GM19035 (cell line): Measurements from ENCODE around the gene PRSS36.
"Not testable (repeated sequence)": the region's sequence is repeated elsewhere in the genome, so short reads cannot be mapped to it uniquely, and the experiment has no call there.

ENCODE experiments used
- ATAC-seq: cut with Tn5 transposase; IDR thresholded peaks from one replicate; pipeline ENCODE4 v1.9.1; 2021; ENCODE audit not compliant: unreplicated experiment

The PRSS36 gene

DNA sequence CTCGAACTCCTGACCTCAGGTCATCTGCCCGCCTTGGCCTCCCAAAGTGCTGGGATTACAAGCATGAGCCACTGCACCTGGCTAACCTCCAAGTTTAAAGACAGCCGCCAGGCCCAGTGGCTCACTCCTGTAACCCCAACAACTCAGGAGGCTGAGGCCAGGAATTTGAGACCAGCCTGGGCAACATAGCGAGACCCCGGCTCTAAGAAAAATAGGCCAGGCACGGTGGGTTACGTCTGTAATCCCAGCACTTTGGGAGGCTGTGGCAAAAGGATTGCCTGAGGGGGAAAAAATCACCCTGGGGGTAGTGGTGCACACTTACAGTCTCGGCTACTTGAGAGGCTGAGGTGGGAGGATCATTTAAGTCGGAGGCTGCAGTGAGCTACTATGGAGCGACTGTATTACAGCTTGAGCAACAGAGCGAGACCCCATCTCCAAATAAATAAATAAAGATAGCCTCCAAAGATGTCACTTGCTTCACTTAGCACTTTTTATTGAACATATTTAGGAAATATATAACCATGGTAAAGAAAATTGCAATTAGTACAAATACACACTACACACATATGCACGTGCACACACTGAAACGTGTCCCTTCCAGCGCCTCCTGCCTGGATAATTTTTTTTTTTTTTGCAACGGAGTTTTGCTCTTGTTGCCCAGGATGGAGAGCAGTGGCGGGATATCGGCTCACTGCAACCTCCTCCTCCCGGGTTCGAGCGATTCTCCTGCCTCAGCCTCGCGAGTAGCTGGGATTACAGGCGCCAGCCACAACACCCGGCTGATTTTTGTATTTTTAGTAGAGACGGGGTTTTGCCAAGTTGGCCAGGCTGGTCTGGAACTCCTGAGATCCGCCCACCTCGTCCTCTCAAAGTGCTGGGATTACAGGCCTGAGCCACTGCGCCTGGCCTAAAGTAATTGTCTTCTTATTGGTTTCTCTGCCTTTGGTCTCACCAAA is 43.1 kb downstream of the PRSS36 start:
- ATAC-seq: no peak

- no peak for ATAC-seq
These were observed 44.1 kb downstream of the PRSS36 start for GRCh38 chr16:31105677-31106213.

- not testable (repeated sequence) for ATAC-seq
These were observed 48.8 kb downstream of the PRSS36 start for GRCh38 chr16:31100876-31101641.

- no peak for ATAC-seq
These were observed 49.8 kb downstream of the PRSS36 start for GRCh38 chr16:31099860-31100638.

DNA sequence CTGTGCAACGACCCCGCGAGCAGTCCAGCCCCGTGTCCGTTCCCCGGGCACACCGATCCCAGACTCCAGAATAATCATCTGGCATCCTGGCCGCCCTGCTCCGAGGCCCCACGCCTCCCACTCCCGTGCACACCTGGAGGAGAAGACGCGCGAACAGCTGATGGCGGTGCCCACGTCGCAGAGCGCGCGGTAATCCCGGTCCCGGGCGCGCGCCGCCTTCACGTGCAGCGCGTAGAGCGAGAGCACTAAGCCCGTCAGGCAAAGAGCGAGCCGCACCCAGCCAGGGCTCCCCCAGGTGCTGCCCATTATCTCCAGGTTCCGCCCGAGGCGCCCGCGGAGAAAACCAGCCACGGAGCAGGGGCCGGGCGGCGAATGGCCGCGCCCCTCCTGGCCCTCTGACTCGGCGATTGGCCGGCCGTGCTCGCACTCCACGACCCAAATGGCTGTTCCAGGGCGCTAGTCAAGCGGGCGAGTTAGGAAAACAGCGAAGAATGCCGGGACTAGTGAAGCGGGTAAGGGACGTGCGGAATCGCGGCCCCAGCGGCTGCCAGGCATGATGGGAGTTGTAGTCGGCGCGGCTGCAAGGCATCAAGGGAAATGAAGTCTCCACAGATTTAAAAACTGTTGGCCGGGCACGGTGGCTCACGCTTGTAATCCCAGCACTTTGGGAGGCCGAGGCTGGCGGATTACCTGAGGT is 55.3 kb downstream of the PRSS36 start, which contains the start of gene VKORC1:
Gene VKORC1 (minus strand): TSS at position 374 of the 697 bp plus-strand sequence. CDS start 68 bp downstream, at position 306.
- ATAC-seq: peak; percentile 80

- no peak for ATAC-seq
These were observed 55.8 kb downstream of the PRSS36 start for GRCh38 chr16:31094088-31094423.

DNA sequence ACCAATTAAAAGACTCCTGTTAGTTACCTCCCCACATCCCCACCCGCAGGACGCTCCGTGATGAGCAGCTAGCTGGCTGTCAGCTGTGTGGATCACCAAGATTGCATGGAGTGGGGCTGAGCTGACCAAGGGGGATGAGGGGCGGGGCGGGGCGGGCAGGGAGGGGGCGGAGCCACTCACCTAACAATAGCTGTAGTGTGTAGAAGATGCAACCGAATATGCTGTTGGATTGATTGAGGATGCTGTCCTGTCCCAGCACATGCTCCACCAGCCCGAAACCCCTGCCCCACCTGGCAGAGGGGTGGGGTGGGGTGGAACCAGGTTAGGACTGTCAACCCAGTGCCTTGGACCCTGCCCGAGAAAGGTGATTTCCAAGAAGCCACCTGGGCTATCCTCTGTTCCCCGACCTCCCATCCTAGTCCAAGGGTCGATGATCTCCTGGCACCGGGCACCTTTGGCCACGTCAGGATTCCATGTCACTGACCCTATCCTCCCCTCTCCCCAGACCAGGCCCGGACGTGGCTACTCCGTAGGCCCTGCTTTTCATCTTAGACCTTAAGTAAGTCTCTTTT is 56.6 kb downstream of the PRSS36 start:
- ATAC-seq: no peak

GRCh38 chr16:31092330-31092729 is 57.5 kb downstream of the PRSS36 start:
- ATAC-seq: no peak

DNA sequence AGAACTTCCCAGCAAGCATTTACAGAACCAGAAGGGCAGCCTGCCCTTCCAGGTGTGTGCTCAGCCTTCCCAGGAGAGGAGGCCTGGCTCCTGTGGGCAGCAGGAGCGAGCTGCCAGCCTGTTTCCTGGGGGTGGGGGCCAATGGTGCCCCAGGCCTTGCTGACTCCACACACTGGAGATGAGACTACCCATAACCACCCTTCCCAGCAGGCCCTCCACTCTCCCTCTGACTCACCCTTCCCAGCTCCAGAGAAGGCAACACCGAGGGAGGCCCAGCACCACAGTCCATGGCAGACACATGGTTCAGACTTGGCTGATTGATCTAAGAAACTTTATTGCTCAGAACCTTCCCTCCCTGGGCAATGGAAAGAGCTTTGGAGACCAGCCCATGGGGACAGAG is 59.3 kb downstream of the PRSS36 start:
- ATAC-seq: no peak

DNA sequence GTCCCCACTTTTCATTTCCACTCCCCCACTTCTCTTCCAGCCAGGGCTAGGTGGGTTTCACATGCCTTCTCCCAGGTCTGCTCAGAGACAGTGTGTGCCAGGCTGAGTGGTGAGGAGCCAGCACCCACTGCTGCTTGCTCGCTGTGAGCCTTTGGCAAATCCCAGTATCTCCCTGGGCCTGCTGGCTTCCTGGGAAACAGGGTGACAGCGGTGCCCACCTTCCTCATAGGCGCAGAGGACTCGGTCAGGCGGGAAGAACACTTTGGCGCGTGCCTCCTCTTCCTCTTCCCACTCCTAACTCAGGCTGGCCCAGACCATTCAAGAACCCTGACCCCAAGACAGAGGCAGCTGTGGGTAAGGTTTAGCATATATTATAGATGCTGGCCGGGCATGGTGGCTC is 60.7 kb downstream of the PRSS36 start:
- no peak for ATAC-seq
